CD4-positive, alpha-beta T cell treated with Interleukin-10 for 1 hour (primary cell): Measurements from ENCODE around the gene ACER1.
"Not testable (repeated sequence)": the region's sequence is repeated elsewhere in the genome, so short reads cannot be mapped to it uniquely, and the experiment has no call there.

ENCODE experiments used
- DNase-seq: peaks from one replicate; pipeline ENCODE4 v3.0.0-alpha.2; 2020

The ACER1 gene

GRCh38 chr19:6333439-6333838 lies at the start of gene ACER1:
Gene ACER1, minus strand, starts transcription at chr19:6333612. Its CDS starts 61 bp downstream, at chr19:6333551.
- no peak for DNase-seq

GRCh38 chr19:6383188-6383587 lies 49.8 kb upstream of the ACER1 start:
- no peak for DNase-seq

GRCh38 chr19:6381030-6381750 lies 47.8 kb upstream of the ACER1 start:
- no peak for DNase-seq

GRCh38 chr19:6379744-6380143 lies 46.3 kb upstream of the ACER1 start:
- DNase-seq: no peak

DNA sequence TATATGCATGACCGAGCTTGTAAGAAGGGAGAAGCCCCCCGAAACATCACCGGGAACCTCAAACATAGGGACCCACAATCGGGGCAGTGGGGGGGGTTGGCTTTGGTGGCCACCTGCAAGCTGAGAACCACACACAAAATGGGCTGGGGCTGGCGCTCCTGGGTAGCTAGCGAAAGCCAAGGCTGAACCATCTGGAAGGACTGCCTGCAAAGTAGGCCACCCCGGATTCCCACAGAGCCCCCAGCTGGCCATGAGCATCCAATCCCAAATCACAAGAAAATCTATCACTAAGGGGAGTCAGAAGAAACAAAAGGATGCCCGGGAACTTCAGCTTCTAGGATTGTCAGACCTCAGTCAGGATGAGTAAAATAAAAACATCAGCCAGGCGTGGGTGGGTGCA lies 45.1 kb upstream of the ACER1 start:
- no peak for DNase-seq

DNA sequence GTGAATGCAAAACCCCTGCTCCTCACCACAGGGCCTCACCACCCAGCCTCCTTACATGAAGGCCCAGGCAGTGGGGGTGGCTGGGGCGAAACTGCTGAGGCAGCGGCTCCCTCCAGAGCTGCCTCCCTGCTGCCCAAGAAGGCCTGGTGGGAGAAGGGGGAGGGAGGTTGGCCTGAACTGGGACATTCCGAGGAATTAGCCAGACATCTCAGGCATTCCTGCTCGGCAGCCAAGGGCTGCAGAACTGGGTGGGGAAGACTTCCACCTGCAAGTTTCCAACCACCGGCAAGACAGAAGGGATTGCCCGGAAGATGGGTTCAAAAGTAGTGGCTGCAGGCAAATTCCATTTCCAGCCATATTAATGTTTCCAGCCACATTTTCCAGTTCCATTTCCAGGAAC lies 44.6 kb upstream of the ACER1 start:
- DNase-seq: no peak

- no peak for DNase-seq
Observed at GRCh38 chr19:6376512-6377190, 43.2 kb upstream of the ACER1 start.

DNA sequence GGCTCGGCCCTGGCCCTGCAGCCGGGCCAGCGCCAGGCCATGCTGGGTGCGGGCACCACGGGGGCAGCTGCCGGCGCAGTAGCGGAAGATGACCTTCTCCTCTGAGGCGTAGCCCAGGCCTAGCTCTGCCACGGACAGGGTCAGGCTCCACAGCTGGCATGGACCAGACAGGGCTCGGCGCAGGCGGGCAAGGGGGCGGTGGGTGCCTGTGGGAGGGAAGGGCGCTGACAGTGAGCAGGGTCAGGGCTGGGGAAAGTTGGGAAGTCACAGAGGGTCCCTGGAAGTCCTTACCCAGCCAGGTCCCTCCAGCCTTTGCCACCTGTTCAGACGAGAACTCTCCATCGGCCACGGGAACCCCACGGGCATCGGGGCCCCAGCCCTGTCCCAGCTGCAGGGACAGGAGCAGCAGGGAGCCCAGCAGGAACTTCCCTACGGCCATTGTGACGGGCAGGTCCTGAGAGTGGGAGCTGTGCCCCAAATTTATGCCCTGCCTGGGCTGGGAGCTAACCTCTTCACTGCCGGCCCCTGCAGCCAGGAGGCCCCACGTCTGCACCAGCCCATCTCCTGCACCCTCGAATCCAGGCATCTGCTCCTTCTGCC lies 42.1 kb upstream of the ACER1 start, which contains the start of gene PSPN:
PSPN (minus strand) TSS at position 523 of the 600 bp plus-strand sequence; CDS start at position 439, 84 bp downstream.
- no peak for DNase-seq

DNA sequence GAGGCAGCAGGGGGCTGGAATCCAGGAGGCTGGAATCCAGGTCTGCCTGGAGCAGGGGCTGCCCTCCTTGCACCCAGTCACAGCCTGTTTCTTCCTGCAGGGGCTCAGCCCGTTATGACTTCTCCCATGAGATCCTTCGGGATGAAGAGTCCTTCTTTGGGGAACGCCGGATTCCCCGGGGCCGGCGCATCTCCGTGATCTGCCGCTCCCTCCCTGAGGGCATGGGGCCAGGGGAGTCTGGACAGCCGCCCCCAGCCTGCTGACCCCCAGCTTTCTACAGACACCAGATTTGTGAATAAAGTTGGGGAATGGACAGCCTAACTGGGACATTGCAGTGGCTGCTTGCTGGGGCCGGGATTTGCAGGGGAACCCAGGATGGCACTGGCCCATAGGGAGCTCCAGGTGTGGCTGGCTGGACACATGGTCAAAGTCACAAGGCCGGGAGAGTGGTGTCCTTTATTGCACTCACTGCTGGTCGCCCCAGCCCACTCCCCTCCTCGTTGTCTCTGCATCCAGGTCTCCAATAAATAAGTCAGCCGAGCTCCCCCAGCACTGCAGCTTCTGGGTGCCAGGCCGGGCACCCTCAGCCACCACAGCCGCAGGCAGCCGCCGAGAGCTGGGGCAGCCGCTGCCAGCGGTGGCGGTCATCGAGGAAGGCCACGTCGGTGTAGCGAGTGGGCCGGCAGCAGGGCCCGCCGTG lies 41.4 kb upstream of the ACER1 start:
- DNase-seq: no peak

DNA sequence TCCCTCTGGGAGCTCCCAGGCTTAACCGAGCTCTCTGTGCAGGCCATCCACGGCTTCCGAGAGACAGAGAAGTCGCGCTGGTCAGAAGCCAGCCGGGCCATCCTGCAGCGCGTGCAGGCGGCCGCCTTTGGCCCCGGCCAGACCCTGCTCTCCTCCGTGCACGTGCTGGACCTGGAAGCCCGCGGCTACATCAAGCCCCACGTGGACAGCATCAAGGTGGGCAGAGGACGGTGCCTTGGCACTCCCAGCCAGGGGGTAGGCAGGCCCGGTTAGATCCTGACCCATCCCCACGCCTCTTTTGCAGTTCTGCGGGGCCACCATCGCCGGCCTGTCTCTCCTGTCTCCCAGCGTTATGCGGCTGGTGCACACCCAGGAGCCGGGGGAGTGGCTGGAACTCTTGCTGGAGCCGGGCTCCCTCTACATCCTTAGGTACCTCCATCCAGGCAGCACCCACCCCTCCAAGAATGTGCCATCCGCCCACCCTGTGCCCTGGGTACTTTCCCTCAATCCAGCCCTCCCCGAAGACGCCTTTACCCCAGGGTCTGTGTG lies 40.8 kb upstream of the ACER1 start:
- DNase-seq: no peak

- no peak for DNase-seq
Observed at GRCh38 chr19:6373813-6374108, 40.3 kb upstream of the ACER1 start.

DNA sequence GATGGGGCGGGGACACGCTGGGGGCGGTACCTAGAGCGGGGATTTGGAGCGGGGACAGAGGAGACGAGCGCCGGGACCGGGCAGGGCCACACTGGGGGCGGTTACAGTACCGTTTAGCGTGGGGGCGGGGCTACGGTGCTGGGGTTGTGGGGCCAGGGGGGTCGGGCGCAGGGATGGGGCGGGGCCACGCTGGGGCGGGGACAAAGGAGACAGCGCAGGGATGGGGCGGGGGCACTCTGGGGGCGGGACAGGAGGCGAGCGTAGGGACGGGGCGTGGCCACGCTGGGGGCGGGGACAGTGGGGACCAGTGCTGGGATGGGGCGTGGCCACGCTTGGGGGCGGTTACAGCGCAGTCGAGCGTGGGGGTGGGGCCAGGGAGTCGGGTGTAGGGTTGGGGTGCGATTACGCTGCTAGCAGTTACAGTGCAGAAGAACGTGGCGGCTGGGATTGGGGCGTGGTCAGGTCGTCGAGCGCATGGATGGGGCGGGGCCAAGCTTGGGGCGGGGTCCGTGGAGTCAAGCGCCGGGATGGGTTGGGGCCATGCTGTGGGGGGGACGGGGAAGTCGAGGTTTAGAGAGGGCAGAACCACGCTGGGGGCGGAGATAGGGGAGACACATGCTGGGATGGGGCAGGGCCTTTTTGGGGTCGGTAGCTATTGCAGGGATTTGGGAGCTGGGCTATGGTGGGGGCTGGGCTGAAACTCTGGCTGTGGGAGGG lies 39.8 kb upstream of the ACER1 start:
- DNase-seq: peak; percentile 98

DNA sequence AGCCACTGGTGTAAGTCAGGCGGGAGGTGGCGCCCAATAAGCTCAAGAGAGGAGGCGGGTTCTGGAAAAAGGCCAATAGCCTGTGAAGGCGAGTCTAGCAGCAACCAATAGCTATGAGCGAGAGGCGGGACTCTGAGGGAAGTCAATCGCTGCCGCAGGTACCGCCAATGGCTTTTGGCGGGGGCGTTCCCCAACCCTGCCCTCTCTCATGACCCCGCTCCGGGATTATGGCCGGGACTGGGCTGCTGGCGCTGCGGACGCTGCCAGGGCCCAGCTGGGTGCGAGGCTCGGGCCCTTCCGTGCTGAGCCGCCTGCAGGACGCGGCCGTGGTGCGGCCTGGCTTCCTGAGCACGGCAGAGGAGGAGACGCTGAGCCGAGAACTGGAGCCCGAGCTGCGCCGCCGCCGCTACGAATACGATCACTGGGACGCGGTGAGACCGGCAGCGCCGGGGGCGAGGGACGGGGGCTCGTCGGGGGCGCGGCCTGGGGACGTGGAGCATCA lies 39.2 kb upstream of the ACER1 start, which contains the start of gene ALKBH7:
ALKBH7 (plus strand) TSS at position 201 of the 502 bp plus-strand sequence; CDS start at position 228, 27 bp downstream.
- DNase-seq: peak; percentile 99

DNA sequence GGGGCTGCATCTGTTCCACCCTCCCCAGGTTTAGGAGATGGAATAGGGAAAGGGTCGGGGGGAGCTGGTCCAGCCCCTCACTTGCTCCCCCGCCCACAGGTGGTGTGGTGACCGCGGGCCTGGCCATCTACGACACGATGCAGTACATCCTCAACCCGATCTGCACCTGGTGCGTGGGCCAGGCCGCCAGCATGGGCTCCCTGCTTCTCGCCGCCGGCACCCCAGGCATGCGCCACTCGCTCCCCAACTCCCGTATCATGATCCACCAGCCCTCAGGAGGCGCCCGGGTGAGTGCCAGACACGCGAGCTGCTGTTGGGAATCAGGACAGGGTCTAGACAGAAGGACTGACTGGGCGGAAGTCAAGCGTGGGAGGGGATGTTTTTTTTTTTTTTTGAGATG lies 30.9 kb upstream of the ACER1 start:
- no peak for DNase-seq

- peak; percentile 62 for DNase-seq
Observed at GRCh38 chr19:6362351-6362801, 29.0 kb upstream of the ACER1 start.

GRCh38 chr19:6362027-6362350 lies 28.6 kb upstream of the ACER1 start:
- peak; percentile 10 for DNase-seq

- not testable (repeated sequence) for DNase-seq
Observed at GRCh38 chr19:6360857-6361216, 27.4 kb upstream of the ACER1 start.

DNA sequence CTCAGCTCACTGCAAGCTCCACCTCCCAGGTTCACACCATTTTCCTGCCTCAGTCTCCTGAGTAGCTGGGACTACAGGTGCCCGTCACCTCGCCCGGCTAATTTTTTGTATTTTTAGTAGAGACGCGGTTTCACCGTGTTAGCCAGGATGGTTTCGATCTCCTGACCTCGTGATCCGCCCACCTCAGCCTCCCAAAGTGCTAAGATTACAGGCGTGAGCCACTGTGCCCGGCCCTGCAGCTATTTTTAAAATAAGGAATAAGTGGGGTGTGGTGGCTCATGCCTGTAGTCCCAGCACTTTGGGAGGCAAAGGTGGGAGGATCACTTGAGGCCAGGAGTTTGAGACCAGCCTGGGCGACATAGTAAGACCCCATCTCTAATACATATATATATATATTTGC lies 27.0 kb upstream of the ACER1 start:
- DNase-seq: not testable (repeated sequence)

GRCh38 chr19:6359568-6360341 lies 26.3 kb upstream of the ACER1 start:
- no peak for DNase-seq

DNA sequence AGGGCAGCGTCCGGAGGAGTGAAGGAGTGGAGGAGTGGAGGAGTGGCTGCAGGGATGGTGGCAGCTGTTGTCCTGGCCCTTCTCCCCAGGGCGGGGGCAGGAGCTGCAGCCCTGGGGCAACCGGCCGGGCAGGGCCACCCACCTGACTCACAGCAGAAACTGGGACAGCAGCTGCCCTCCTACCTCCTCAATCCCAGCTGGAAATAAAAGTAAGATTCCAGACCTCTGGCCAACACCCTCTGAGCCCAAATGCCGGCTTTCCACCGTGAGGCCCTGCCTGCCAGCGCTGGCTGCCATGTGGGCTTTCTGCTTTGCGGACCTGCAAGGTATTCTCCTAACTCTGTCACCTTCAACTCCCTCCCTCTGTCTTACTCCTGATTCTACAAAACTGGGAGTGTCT lies 24.6 kb upstream of the ACER1 start:
- no peak for DNase-seq

DNA sequence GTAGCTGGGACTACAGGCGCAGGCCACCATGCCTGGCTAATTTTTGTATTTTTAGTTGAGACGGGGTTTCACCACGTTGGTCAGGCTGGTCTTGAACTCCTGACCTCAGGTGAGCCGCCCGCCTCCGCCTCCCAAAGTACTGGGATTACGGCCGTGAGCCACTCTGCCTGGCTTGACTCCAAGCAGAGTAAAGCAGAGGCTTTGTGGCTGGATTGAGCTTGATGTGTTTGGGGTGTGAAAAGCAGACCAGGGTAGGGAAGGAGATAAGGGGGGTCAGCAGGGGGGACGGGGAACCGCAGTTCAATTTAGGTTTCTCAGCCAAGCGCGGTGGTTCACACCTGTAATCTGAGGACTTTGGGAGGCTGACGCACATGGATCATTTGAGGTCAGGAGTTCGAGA lies 23.8 kb upstream of the ACER1 start:
- DNase-seq: no peak
